ENCODE data around the gene UBE2J1. TPM values are rescaled to one million over a fixed set of nuclear protein-coding genes. Genes with fewer than 3 reads are reported as not detected.

The UBE2J1 gene
- total RNA-seq, 1 experiment from 2014 or later = 23.3 TPM

GRCh38 chr6:89311530-89311852 lies 41.0 kb downstream of the UBE2J1 start:
- Histone ChIP-seq H2AFZ (ENCODE audit: low read depth, low read length, poor library complexity, severe bottlenecking) (no peak overlapping the region), H3K9ac (ENCODE audit: low read length) (no peak overlapping the region), H3K27ac (ENCODE audit: low read depth, low read length) (no peak overlapping the region), H3K4me1 (ENCODE audit: control insufficient read depth in 1 of 2, insufficient read depth in 2 of 2, low read length in 2 of 2) (peaks cover 5 to 22% of the 10 kb centered on the region in 2 experiments; a peak in 2 of 4 replicates), H3K4me3 (replicated peaks in 1 of 2; ENCODE audit: low read depth in 1 of 2, low read length in 2 of 2) (no peak overlapping the region), H3K9me2 (ENCODE audit: insufficient read depth) (no peaks in the 10 kb centered on the region), H3K4me2 (ENCODE audit: low read length) (no peak overlapping the region), H3K27me3 (ENCODE audit: insufficient read depth, low read length) (no peaks in the 10 kb centered on the region), H3K36me3 (ENCODE audit: control insufficient read depth in 1 of 2, insufficient read depth in 2 of 2, low read length in 2 of 2) (no peaks in the 10 kb centered on the region), H4K20me1 (ENCODE audit: insufficient read depth) (no peaks in the 10 kb centered on the region), H3K79me2 (ENCODE audit: insufficient read depth, low read length) (no peaks in the 10 kb centered on the region), H3K9me3 (ENCODE audit: control insufficient read depth in 1 of 2, insufficient read depth in 1 of 2, low read depth in 1 of 2, low read length in 2 of 2) (no peaks in the 10 kb centered on the region)
- TF ChIP-seq SIN3A (IDR thresholded peaks at IDR 0.05; ENCODE audit: low read depth) (no peak), SP1 (IDR thresholded peaks at IDR 0.05; ENCODE audit: low read depth) (no peak), MAX (IDR thresholded peaks at IDR 0.05) (no peak), RAD21 (IDR thresholded peaks at IDR 0.05; ENCODE audit: low read depth) (no peak; the same call in 1 of the 2 replicates), FOSL1 (IDR thresholded peaks at IDR 0.05; ENCODE audit: low read depth) (no peak), ZFX (IDR thresholded peaks at IDR 0.05) (no peak), CBX3 (IDR thresholded peaks at IDR 0.05; ENCODE audit: low read depth) (no peak), EGR1 (IDR thresholded peaks at IDR 0.05; ENCODE audit: low read depth) (no peak), EZH2phosphoT487 (IDR thresholded peaks at IDR 0.05; ENCODE audit: borderline replicate concordance) (no peak), YY1 (IDR thresholded peaks at IDR 0.05; ENCODE audit: extremely low read depth, insufficient replicate concordance, low read depth, low read length) (no peak), ZBTB33 (IDR thresholded peaks at IDR 0.05; ENCODE audit: extremely low read depth, insufficient replicate concordance, low read length) (no peak), ZNF274 (IDR thresholded peaks at IDR 0.05; ENCODE audit: low read depth, low read length) (no peak), CEBPB (IDR thresholded peaks at IDR 0.05; ENCODE audit: low read depth) (no peak), EZH2 (IDR thresholded peaks at IDR 0.05) (no peak), CTCF (IDR thresholded peaks at IDR 0.05 in 2 of 3, conservative IDR thresholded peaks at IDR 0.05 in 1 of 3; ENCODE audit: borderline replicate concordance in 1 of 3, insufficient read depth in 1 of 3, low read depth in 2 of 3, low read length in 2 of 3) (no peak), POLR2A (IDR thresholded peaks at IDR 0.05; ENCODE audit: borderline replicate concordance, extremely low read depth, insufficient read depth, insufficient read length) (no peak), ATF3 (IDR thresholded peaks at IDR 0.05) (no peak), POLR2AphosphoS5 (IDR thresholded peaks at IDR 0.05; ENCODE audit: low read depth, low read length) (no peak)
- CTCF ChIA-PET = no interaction called here
- RAD21 ChIA-PET (ENCODE audit: low non-redundant PET in 1 of 2, low total read pairs in 2 of 2, uncharacterized antibody in 2 of 2, unreplicated experiment in 2 of 2) = no interaction called here
- no TSS peak for BruUV-seq (replicated peaks)
- no peak; the same call in 1 of the 2 replicates for ATAC-seq
- POLR2A ChIA-PET = no interaction called here
- no peak for DNase-seq (ENCODE audit: low read depth, low spot score)
- intact Hi-C loops (cut with micrococcal nuclease) = no loop called here
